Measurements from ENCODE around the gene SDHA. TPM values are rescaled to one million over a fixed set of nuclear protein-coding genes. Genes with fewer than 3 reads are reported as not detected.

Gene SDHA
- total and polyA plus RNA-seq, 2 of the 8 experiments (the other 6 are each of a cell fraction or from before 2014, with no cell fraction given) = 59.7 to 87.3 TPM

GRCh38 chr5:190366-191035 is 27.6 kb upstream of the SDHA start:
- Histone ChIP-seq H3K4me3 (ENCODE audit: extremely low read depth in 1 of 4, insufficient read depth in 2 of 4, low read depth in 3 of 4, low read length in 4 of 4) (no peak overlapping the region), H2BK5ac (ENCODE audit: low read depth, low read length) (no peak overlapping the region), H3K4me2 (ENCODE audit: insufficient read depth in 1 of 2, low read depth in 2 of 2, low read length in 2 of 2) (no peak overlapping the region), H2AK5ac (ENCODE audit: low read depth, low read length) (no peak overlapping the region), H3K36me3 (ENCODE audit: control insufficient read depth in 2 of 4, insufficient read depth in 4 of 4, low read length in 3 of 4) (no peaks in the 10 kb centered on the region), H3K4me1 (replicated peaks in 1 of 4; ENCODE audit: control insufficient read depth in 3 of 4, insufficient read depth in 4 of 4, low read length in 3 of 4) (peaks cover 0 to 12% (median 9%) of the 10 kb centered on the region in 4 experiments; a peak in 5 of 7 replicates), H3K18ac (ENCODE audit: extremely low read depth, low read length) (no peak overlapping the region), H4K5ac (ENCODE audit: insufficient read length, low read depth, low read length) (no peak overlapping the region), H3K27ac (ENCODE audit: low read depth, low read length) (no peak overlapping the region), H4K20me1 (replicated peaks in 1 of 2; ENCODE audit: control insufficient read depth in 1 of 2, insufficient read depth in 2 of 2, low read length in 2 of 2) (peaks cover 3 to 12% of the 10 kb centered on the region in 2 experiments), H3K9ac (replicated peaks in 1 of 4; ENCODE audit: extremely low read depth in 1 of 4, low read depth in 3 of 4, low read length in 3 of 4) (no peak overlapping the region), H3K14ac (ENCODE audit: insufficient read length) (no peak overlapping the region), H3K79me2 (ENCODE audit: control insufficient read depth in 1 of 2, insufficient read depth in 2 of 2, low read length in 2 of 2) (no peaks in the 10 kb centered on the region), H4K8ac (ENCODE audit: extremely low read depth, insufficient read depth, low read length) (no peak overlapping the region), H2BK20ac (ENCODE audit: low read length) (no peak overlapping the region), H3K27me3 (replicated peaks in 1 of 4; ENCODE audit: control insufficient read depth in 3 of 4, extremely low read depth in 1 of 4, insufficient read depth in 3 of 4, low read length in 3 of 4) (no peaks in the 10 kb centered on the region), H3K56ac (replicated peaks; ENCODE audit: insufficient read length, low read depth, low read length) (no peak overlapping the region), H2AFZ (ENCODE audit: low read length) (no peak overlapping the region), H3K9me3 (ENCODE audit: insufficient read depth in 2 of 2, low read depth in 1 of 2, low read length in 1 of 2) (no peaks in the 10 kb centered on the region), H4K91ac (replicated peaks; ENCODE audit: insufficient read length, low read length) (no peak overlapping the region), H2BK12ac (ENCODE audit: low read depth, low read length) (no peak overlapping the region), H3K23me2 (ENCODE audit: low read depth, low read length) (no peaks in the 10 kb centered on the region), H3K79me1 (ENCODE audit: low read depth, low read length) (no peaks in the 10 kb centered on the region; the same call in 1 of the 2 replicates), H3K23ac (ENCODE audit: insufficient read length) (no peak overlapping the region), H2BK15ac (ENCODE audit: low read length) (no peak overlapping the region), H2BK120ac (replicated peaks; ENCODE audit: low read depth, low read length) (no peak overlapping the region), H3K4ac (replicated peaks; ENCODE audit: insufficient read length, low read depth, low read length) (no peak overlapping the region)
- CTCF ChIA-PET (ENCODE audit: partially characterized antibody) = interaction anchor here (0.6 to 2.2 kb wide), 9 partner anchors 10 to 256 kb away, joined by 3 to 7 read pairs (median 3); partner anchors contain the start of genes CCDC127 and SDHA
- WGBS, 2 experiments (ENCODE audit: extremely low coverage in 1 of 2, insufficient coverage in 1 of 2, insufficient read length in 1 of 2, insufficient replicate concordance in 2 of 2, low coverage in 1 of 2, low lambda C conversion rate in 2 of 2, missing lambda C conversion rate in 1 of 2) = 76% methylated on average over 15 of the region's 16 CpGs; no CpG with 5 or more reads in 1 of the 2 experiments
- TF ChIP-seq RXRA (IDR thresholded peaks at IDR 0.05; ENCODE audit: insufficient read depth, low read depth, low read length) (no peak), RBBP5 (IDR thresholded peaks at IDR 0.05; ENCODE audit: borderline replicate concordance, low read depth, low read length) (no peak), POLR2A (IDR thresholded peaks at IDR 0.05; ENCODE audit: control extremely low read depth in 1 of 2, low read depth in 2 of 2, low read length in 2 of 2) (no peak), NRF1 (IDR thresholded peaks at IDR 0.05; ENCODE audit: low read depth, low read length) (no peak), SP1 (IDR thresholded peaks at IDR 0.05; ENCODE audit: low read depth, low read length) (no peak), HDAC2 (IDR thresholded peaks at IDR 0.05; ENCODE audit: borderline replicate concordance in 1 of 2, low read depth in 2 of 2, low read length in 2 of 2) (no peak), CBX5 (IDR thresholded peaks at IDR 0.05; ENCODE audit: low read depth, low read length) (no peak), BCL11A (IDR thresholded peaks at IDR 0.05; ENCODE audit: low read depth in 2 of 2, low read length in 2 of 2) (no peak)
- POLR2A ChIA-PET (ENCODE audit: partially characterized antibody) = interaction anchor here (0.9 to 3.1 kb wide), 5 partner anchors 10 to 84 kb away, joined by 3 to 11 read pairs (median 5); partner anchors contain the start of genes CCDC127 and SDHA
- DNase-seq (ENCODE audit: low read depth in 1 of 2, low spot score in 2 of 2) (no peak), FAIRE-seq (no peak)
